Coronary artery (tissue), 2 donors: ENCODE measurements around the gene LCP1.

Source experiments
- DNase-seq: peaks from one replicate; pipeline ENCODE4 v3.0.0-alpha.2; 2017; ENCODE audit warnings: low spot score
- H3K27ac ChIP-seq, 2 donors: fragments of 200-600 bp; sonication (generic); one replicate each; pipeline ENCODE4 v1.5.1; 2016 to 2019
- H3K4me3 ChIP-seq: fragments of 200-600 bp; sonication (generic); 2 replicates; pipeline ENCODE4 v1.5.1; 2016; ENCODE audit warnings: mild to moderate bottlenecking, moderate library complexity
- TF ChIP-seq, protein P1 (sequence below): fragments of 200-600 bp; sonication (generic); IDR thresholded peaks from one replicate; pipeline ENCODE4 v1.5.1; 2019; ENCODE audit warnings: antibody characterized with exemption

Gene LCP1

DNA sequence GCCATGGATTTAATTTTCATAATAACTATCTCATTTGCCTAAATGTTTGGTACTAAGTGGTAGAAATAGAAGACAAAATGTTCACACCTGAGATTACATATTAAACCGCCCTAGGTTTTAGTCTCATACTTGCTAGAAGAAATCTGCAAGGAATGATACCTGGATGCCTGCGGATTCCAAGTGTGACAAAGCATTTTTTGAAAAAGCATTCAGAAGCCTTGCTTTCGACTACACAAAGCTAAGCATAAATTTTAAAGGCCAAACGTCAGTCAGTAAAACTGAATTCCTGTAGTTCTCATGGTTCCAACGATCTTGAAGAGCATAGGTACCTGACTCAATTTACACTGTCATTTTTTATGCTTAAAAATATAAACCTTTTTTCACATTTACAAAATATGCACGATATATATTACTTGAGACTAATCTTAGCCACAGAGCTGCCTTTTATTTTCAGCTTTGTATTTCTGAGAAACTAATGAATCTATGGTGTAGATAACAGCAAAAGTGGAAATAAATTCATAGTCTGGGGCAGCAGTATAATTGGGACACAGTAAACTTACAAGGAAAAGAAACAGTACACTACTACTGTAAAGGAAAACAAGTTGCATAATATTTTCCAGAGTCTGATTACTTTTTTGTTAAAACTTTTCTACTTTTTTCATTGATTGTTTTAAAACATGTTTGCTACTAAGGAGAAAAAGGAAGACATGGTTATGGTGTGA lies 28.5 kb upstream of the LCP1 start:
- DNase-seq, result no peak
- H3K4me3 ChIP-seq, result peak overlapping the region; percentile 71
- H3K27ac ChIP-seq, result no peak overlapping the region
- TF ChIP-seq, protein P1, sequence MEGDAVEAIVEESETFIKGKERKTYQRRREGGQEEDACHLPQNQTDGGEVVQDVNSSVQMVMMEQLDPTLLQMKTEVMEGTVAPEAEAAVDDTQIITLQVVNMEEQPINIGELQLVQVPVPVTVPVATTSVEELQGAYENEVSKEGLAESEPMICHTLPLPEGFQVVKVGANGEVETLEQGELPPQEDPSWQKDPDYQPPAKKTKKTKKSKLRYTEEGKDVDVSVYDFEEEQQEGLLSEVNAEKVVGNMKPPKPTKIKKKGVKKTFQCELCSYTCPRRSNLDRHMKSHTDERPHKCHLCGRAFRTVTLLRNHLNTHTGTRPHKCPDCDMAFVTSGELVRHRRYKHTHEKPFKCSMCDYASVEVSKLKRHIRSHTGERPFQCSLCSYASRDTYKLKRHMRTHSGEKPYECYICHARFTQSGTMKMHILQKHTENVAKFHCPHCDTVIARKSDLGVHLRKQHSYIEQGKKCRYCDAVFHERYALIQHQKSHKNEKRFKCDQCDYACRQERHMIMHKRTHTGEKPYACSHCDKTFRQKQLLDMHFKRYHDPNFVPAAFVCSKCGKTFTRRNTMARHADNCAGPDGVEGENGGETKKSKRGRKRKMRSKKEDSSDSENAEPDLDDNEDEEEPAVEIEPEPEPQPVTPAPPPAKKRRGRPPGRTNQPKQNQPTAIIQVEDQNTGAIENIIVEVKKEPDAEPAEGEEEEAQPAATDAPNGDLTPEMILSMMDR, result no peak

DNA sequence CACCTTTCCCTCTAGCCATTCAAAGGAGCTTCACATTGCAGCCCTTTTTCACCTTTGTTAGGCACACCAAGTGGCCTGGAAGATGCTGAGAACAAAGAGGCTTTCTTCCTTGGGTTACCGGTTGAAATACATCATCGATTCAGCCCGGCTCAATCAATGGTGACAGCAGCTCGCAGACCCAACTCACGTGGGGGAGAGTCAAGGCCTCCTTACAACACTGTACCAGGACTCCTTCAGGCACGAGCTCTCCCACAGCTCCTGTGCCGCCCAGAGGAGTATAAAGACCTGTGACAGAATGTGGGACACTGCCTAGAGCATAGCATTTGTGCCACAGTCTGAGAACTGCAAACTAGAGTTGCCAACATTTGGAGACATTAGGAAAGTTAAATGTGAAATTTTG lies 25.9 kb upstream of the LCP1 start:
- Histone ChIP-seq H3K27ac (no peak overlapping the region), H3K4me3 (no peak overlapping the region)
- TF ChIP-seq, protein P1, result no peak
- DNase-seq, result no peak

DNA sequence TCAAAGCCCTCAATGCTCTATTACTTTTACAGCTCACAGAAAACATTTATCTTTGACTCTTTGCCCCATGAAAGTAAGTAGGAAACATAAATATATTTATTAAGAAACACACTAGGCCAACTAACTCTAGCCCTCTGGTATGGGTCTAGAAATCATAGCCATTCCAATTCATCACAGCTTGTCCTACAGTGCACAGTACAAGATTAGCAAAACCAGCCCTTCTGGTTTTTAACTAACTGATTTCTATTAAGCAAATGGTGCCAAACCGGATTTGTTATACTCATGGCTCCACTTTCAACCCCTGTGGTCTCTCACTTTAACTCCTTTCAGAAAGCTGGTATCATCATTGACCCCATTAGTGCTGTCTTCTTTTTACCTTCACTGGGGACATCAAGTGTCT lies 24.2 kb upstream of the LCP1 start:
- Histone ChIP-seq H3K27ac (no peak overlapping the region), H3K4me3 (no peak overlapping the region)
- TF ChIP-seq, protein P1, result no peak
- no peak for DNase-seq

DNA sequence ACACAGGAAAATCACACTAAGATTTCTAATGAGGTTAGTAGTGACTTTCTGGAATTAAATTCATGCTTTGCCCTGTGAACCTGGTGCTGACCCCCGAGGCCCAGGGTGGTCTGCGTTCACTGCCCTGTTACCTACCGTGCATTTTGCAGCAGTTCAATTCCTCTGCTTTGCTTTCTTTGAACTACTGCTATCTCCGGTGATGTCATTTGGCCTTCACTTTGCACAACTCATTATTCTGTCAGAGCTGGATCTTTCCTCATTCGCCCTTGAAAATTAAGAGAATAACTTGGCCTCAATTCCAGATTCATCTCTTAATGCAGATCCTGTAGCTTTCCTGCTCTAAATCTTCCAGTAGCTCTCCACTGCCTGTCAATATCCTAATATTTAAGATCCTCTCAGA lies 21.0 kb upstream of the LCP1 start:
- no peak overlapping the region for H3K27ac ChIP-seq
- TF ChIP-seq, protein P1, result no peak
- no peak for DNase-seq
- H3K4me3 ChIP-seq, result no peak overlapping the region

DNA sequence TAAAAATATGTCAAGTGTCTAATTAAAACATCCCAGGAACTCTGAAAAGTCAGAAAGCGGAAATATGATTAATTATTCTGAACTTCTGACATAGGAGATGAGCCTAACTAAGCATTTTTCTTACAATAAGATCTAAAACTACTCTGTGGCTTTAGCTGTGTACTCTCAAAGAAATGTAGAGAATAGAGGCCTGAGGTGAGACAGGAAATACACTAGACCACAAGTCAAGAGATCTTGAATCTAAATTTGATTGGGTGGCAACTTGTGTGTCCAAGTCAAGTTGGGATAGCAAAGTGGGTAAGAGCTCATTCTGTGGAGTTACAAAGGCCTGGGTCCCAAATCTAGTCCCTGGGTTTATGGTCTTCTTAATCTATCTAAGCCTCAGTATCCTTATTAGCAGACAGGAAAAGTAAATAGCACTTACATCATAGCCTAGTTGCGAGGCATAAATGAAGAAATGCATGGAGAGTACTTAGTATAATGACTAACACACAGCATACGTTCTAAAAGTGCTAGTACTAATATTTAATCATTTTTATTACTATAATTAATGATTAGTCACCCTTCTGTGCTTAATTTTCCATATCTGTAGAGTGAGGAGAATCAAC lies 20.3 kb upstream of the LCP1 start:
- DNase-seq, result no peak
- Histone ChIP-seq H3K4me3 (no peak overlapping the region), H3K27ac (no peak overlapping the region)
- TF ChIP-seq, protein P1, result no peak

DNA sequence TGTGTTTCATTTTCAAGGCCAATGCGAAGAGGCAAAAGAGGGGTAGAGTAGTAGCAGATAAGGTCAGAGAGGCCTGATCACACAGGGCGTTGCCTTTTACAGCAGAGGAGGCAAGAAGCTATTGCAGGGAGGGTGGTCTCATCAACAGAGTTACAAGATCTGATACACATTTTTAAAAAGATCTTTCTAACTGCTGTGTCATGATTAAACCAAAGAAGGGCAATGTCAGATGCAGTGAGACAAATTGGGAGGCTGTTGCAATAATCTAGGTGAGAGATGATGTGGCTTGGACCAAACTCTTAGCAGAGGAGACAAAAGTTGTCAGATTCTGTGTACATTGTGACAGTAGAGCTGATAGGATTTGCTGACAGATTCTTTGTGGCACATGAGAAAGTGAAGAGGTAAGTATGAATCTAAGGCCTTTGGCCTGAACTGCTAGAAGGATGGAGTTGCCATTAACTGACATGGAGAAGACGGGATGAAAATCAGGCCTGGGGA lies 16.8 kb upstream of the LCP1 start:
- no peak for DNase-seq
- no peak overlapping the region for H3K4me3 ChIP-seq
- H3K27ac ChIP-seq, result no peak overlapping the region
- TF ChIP-seq, protein P1, result no peak
